GM12874 (cell line): ENCODE measurements around the gene STAG3.

Source experiments
- CTCF ChIP-seq: IDR thresholded peaks from 2 replicates; pipeline ENCODE4 v1.5.1; 2011; ENCODE audit warnings: low read depth, mild to moderate bottlenecking, control low read depth, low read length, moderate library complexity; ENCODE audit not compliant: insufficient read depth

The STAG3 gene

GRCh38 chr7:100166317-100166940 lies 11.3 kb upstream of the STAG3 start:
- no peak for TF ChIP-seq CTCF

- TF ChIP-seq CTCF: no peak
These were observed 10.5 kb upstream of the STAG3 start for GRCh38 chr7:100166970-100167911.

- TF ChIP-seq CTCF: no peak
These were observed 9.8 kb upstream of the STAG3 start for GRCh38 chr7:100167912-100168323.

- no peak for TF ChIP-seq CTCF
These were observed 8.4 kb upstream of the STAG3 start for GRCh38 chr7:100169147-100169850.

GRCh38 chr7:100170101-100170897 lies 7.4 kb upstream of the STAG3 start:
- TF ChIP-seq CTCF: no peak

GRCh38 chr7:100171087-100171681 lies 6.5 kb upstream of the STAG3 start:
- no peak for TF ChIP-seq CTCF
